Choroid plexus epithelial cell (primary cell): Measurements from ENCODE around the gene TEKT5.

ENCODE experiments used
- DNase-seq: peaks from one replicate; pipeline ENCODE4 v3.0.0-alpha.2; 2010; ENCODE audit warnings: low read depth
- H3K4me3 ChIP-seq: 2 replicates; pipeline ENCODE4 v1.5.1; 2011; ENCODE audit warnings: low read depth, mild to moderate bottlenecking, control low read depth, low read length, moderate library complexity
- CTCF ChIP-seq: conservative IDR thresholded peaks from 2 replicates; pipeline ENCODE4 v1.5.1; 2011; ENCODE audit warnings: low read depth, mild to moderate bottlenecking, control low read depth, inconsistent platforms, low read length, moderate library complexity

TEKT5 gene

GRCh38 chr16:10601444-10602408 is 93.0 kb downstream of the TEKT5 start:
- TF ChIP-seq CTCF = no peak
- no peak for DNase-seq
- no peak overlapping the region for H3K4me3 ChIP-seq

- H3K4me3 ChIP-seq = no peak overlapping the region
- no peak for TF ChIP-seq CTCF
- no peak for DNase-seq
Observed at GRCh38 chr16:10600782-10601443, 93.8 kb downstream of the TEKT5 start.

- H3K4me3 ChIP-seq = no peak overlapping the region
- no peak for DNase-seq
- no peak for TF ChIP-seq CTCF
Observed at GRCh38 chr16:10599626-10600025, 95.1 kb downstream of the TEKT5 start.

GRCh38 chr16:10598157-10598556 is 96.6 kb downstream of the TEKT5 start:
- TF ChIP-seq CTCF = no peak
- no peak for DNase-seq
- no peak overlapping the region for H3K4me3 ChIP-seq

GRCh38 chr16:10597187-10597601 is 97.5 kb downstream of the TEKT5 start:
- DNase-seq = no peak
- no peak overlapping the region for H3K4me3 ChIP-seq
- no peak for TF ChIP-seq CTCF

- no peak overlapping the region for H3K4me3 ChIP-seq
- TF ChIP-seq CTCF = no peak
- DNase-seq = no peak
Observed at GRCh38 chr16:10594312-10594950, 100.3 kb downstream of the TEKT5 start.
